IPS DF 19.7 (cell line): ENCODE data around the gene GNPTAB.

Experiments used
- DNase-seq: peaks from one replicate; pipeline ENCODE4 v3.0.0-alpha.2; 2013; ENCODE audit warnings: low read depth, low spot score

GNPTAB gene

GRCh38 chr12:101772012-101772775 is 58.6 kb downstream of the GNPTAB start:
- no peak for DNase-seq

DNA sequence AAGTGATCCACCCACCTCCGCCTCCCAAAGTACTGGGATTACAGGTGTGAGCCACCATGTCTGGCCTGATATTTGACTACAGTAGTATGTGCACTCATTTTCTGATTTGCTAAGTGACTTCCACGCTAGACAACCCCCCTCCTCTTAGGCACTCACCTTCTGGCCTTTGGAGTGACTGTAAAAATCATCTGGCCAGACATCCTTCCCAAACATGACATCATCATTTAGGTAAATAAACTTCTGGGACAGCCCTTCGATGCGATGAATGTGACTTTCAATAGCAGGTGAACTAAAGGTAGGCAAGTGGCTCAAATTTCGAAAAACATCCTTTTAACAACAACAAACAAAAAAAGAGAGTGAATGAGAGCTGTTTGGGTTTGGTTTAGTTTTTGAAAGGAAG is 60.9 kb downstream of the GNPTAB start:
- no peak for DNase-seq

- DNase-seq = no peak
Observed at GRCh38 chr12:101768781-101769180, 62.0 kb downstream of the GNPTAB start.

GRCh38 chr12:101767537-101767936 is 63.2 kb downstream of the GNPTAB start:
- DNase-seq = no peak

DNA sequence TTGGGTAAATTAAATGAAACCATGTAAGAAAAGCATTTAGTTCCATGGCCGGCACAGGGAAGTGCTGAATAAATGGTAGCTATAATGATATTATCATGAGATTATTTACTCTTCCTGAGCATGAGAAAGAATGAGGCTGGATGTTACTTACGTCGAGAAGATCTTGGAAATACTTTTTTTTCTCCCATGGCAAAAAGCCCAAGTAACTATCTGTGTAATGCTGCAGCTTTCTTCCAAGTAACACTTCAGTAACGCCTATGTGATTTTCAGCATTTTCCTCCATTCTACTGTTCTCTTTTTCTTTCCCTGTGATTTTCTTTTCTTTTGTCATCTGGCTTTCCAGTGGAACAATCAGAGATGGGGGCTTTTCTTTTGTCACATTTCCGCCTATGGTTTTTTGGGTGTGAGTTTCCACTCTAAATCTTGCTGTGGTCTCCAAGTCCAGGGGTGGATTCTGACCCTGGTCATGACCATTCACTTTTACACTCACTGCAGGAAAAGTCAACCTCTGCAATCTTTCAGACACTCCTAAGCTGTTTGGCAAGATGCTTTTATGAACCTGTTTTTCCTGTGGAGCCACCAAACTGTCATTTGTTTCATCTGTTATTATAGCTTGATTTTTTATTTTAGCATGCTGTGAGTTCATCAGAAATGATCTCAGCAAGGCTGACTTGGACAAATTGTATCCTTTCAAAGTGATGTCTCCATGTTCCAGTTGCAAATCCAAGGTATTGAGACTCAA is 66.5 kb downstream of the GNPTAB start:
- no peak for DNase-seq

DNA sequence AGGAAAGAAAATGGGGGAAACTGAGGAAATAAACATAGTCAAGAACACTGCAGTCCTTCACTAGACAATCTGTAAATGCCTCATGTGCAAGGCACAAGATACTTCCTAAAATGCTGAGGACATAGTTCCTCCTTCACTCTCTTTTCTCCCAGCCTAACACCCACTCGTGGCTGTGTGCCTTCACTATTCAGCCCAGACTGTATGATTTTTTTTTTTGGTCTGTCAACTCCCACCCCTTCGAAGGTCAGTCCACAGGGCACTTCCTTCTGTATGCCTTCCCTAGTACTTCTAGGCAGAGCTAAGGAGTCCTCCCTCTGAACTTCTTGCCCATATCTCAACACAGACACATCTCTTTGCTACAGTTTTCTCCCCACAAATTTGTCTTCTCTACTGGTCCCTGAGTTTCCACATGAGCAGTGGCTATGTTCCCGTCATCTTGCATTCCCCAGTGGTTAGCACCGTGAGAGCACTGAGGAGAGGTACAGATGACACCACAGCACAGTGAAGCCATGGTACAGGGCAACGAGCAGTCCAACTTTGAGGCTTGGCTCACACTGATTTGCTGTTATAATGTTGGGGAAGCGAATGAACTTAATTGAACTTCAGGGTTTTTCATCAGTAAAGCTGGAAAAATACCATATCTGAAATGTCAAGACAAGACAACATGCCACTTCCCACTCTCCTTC is 67.4 kb downstream of the GNPTAB start:
- no peak for DNase-seq

GRCh38 chr12:101761781-101762180 is 69.0 kb downstream of the GNPTAB start:
- DNase-seq = no peak

DNA sequence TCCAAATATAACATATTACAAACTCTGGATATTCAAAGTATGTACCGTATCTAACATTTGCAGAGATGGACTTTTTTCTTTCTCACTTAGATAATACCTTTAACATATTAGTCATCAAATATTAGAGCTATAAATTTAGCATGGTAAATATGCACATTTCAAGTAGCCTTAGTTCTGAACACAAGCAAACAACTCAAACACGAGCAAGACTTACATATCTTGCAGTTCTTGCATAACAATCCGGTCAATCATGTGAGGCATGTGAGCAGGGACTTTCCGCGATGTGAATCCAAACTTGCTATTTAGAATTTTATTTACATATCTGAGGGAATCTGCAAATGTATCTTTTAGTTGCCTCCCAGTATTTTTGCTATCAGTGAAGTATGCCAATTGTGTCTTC is 69.4 kb downstream of the GNPTAB start:
- DNase-seq = no peak

DNA sequence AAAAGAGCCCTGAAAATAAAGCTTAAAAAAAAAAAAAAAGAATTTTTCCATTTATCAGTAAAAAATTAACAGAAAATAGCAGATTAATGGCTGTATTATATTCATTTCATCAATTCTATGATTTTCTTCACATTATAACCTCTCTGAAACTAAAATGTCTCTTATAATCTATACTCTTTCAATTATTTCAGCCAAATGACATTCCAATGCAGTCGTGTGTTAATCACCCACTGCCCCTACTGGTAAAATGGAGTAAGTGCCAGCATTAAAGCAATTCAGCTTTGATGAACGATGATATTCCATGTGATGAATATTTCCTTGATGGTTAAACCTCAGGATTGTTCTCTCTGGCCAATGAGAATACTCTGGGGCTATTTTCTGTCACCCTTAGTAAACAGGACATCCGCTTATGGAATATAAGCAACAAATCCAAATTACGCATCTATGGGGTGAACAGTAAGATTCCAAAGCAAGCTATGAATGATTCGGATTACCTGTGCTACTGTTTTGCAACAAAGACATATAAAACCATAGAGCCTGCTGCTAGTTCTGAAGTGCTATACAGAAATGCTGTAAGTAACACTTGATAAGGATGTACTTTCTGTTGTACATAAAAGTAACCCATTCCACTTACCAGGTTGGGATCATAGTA is 71.2 kb downstream of the GNPTAB start:
- DNase-seq = no peak

DNA sequence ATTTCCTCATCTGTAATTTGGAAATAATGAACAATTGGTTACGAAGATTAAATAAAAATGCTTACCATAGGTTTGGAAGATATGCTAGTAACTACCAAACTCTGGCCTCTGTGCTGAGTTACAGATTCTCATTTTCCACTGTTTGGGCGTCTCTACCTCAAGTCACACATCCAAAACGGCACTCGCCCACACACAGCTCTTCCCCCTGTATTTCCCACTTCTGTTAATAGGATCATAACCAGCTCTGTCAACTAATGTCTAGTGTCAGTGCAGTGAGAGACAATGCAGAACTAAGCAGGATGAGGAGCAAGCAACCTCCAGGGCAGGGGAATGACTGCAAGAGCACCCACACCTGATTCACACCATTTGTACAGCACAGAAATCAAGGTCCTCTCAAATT is 80.6 kb downstream of the GNPTAB start:
- DNase-seq = no peak

- no peak for DNase-seq
Observed at GRCh38 chr12:101749657-101750056, 81.1 kb downstream of the GNPTAB start.

DNA sequence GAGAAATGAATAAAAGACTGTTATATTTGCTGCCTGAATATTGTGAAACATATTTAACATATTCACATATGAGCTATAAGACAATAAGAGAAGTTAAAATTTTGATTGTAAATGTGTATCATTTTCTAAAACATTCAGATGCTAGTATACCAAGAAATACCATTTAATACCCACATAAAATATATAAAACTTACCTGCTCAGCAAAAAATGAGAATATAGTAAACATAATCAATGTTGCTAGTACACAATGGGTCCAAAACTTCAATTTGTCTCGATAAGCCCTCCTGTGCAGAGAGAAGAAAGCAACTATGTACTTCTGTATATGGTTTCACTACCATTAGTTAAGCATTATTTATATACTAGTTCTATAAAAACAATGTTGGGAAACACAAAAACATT is 81.9 kb downstream of the GNPTAB start:
- DNase-seq = no peak

DNA sequence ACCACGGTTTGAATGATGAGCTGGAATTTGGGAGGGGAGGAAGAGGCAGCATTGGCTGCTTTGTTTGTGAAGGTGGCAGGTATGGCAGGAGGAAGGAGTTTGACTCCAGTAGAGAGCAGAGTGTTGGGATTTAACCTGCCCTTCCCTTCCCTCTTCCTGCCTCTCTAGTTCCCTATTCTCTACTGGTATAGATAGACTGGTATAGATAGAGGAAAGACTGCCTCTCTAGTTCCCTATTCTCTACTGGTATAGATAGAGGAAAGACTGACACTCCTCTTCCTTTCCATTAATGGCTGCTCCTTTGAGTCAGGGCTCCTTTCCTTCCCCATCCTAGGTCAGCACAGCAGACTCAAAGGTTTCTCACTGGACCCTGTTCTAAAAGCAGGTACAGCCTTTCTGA is 83.1 kb downstream of the GNPTAB start:
- no peak for DNase-seq

DNA sequence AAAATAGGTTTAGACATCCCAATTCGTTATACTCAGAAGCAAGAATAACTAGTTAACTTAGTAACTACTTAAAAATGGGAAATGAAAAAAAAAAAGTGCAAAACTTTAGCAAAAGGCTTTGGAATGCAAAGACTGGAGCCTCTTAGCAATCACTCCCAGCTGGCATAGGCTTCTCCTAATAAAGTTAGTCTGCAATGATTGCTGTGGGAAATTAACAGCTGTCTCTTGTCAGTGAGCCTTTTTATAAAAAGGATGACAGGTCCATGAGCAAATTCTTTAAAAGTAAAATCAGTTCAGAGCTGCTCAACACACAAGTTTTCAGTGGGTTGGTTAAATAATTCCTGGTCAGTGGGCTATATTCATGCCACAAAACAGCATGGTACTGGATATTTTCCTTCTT is 84.1 kb downstream of the GNPTAB start:
- no peak for DNase-seq

- no peak for DNase-seq
Observed at GRCh38 chr12:101746196-101746595, 84.6 kb downstream of the GNPTAB start.

DNA sequence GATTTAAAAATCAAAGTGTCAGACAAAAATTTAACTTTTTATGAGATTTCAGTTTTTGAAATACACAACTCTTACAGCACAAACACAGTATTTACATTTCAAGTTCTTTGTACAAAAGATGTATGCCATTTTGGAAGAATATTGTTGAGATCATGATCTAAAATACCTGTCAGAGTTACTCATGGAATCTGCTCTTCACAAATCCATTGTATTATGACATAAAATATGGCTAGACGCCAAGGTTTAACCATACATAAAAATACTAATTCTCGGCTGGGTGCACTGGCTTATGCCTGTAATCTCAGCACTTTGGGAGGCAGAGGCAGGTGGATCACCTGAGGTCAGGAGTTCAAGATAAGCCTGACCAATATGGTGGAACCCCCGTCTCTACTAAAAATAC is 85.3 kb downstream of the GNPTAB start:
- no peak for DNase-seq

GRCh38 chr12:101743724-101744472 is 86.9 kb downstream of the GNPTAB start:
- DNase-seq = no peak

- DNase-seq = no peak
Observed at GRCh38 chr12:101743242-101743641, 87.5 kb downstream of the GNPTAB start.

DNA sequence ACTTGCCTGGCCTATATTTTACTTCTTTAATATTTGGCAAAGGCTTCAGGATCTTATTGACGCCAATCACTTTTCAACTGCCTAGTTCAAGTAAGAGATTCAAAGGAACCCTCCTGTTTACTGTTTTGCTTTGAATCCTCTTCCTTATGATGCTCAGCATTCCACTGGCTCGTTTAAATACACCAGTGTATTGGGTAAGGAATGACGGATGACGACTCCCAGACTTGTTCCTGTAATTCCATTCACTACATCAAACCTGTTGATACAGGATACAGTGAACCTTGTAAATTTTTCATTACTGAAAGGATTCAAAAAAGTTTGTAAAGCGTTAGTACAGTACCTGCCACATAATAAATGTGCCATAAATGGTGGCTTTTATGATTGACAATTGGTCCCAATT is 89.8 kb downstream of the GNPTAB start:
- DNase-seq = no peak

DNA sequence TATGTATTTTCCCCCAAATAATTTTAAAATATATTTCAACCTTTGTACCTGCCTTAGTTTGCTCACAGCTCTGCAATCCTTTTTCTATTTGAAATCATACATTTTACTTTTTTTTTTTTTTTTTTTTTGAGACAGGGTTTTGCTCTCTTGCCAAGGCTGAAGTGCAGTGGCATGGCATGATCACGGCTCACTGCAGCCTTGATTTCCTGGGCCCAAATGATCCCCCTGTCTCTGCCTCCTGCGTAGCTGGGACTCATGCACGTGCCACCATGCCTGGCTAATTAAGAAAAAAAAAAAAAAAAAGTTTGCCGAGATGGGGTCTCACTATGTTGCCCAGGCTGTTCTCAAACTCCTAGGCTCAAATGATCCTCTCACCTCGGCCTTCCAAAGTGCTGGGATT is 90.2 kb downstream of the GNPTAB start:
- DNase-seq = no peak

DNA sequence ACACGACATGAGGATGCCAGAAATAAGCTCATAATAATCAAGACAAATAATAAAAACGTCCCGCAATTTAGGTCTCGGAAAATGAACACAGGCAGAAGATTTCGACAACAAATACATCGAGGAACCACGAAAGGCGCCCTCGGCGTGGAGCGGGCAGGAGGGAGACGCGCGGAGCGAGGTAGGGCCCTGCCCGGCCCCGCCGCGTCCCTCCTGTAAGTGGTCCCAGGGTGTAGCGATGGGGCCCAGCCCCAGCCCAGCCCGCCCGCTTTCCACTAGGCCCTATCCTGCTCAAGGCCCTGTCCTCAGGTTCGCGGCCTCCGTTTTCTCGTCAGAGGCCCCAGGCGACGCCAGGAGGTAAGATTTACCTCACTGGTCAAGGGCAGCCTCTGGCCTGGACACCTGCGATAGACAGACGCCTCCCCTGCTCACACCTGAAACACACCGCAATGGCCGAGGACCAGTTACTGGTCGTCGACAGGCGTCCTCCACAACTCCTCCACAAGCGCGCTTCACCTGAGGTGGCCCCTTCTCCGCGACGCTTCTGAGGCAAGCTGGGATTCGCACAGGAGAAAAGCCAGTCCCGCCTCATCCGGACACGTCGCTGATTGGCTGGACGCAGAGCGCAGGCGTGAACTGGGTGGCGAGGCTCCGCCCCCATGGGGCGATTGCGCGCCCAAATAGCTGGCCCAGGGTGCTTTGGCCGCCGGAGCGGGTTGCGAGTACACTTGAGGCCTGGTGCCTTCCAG is 91.7 kb downstream of the GNPTAB start, which contains the start of gene SYCP3:
SYCP3 (minus strand) TSS at position 543 of the 746 bp plus-strand sequence. CDS start 1,527 bp downstream, outside the sequence.
- DNase-seq = no peak
